Activated CD8-positive, alpha-beta T cell treated with anti-CD3 and anti-CD28 coated beads for 36 hours (primary cell): ENCODE results near the gene SNRNP25. TPM values are rescaled to one million over a fixed set of nuclear protein-coding genes. Genes with fewer than 3 reads are reported as not detected.

Source experiments
- ATAC-seq: fragments of 200-7000 bp; cut with Tn5 transposase; one replicate; pipeline ENCODE4 v1.10.0; 2021; ENCODE audit warnings: mild to moderate bottlenecking, moderate library complexity
- CTCF ChIA-PET: fragments of 350-600 bp; sonication (Branson Sonifier 250); formaldehyde crosslinking; loops from one replicate; lab custom pipeline; 2021; ENCODE audit warnings: antibody characterized with exemption; lab: Charles Lee
- POLR2A ChIA-PET: fragments of 350-600 bp; sonication (Branson Sonifier 250); formaldehyde crosslinking; loops from one replicate; lab custom pipeline; 2021; ENCODE audit warnings: antibody characterized with exemption; lab: Charles Lee
- DNase-seq: peaks from one replicate; pipeline ENCODE4 v3.0.0-alpha.2; 2020
- H3K27ac Mint-ChIP-seq: one replicate; pipeline ENCODE4 v1.8.0; 2021; ENCODE audit warnings: mild to moderate bottlenecking, mixed read lengths
- H3K27me3 Mint-ChIP-seq: one replicate; pipeline ENCODE4 v1.8.0; 2021; ENCODE audit warnings: mixed read lengths
- H3K36me3 Mint-ChIP-seq: one replicate; pipeline ENCODE4 v1.8.0; 2021; ENCODE audit warnings: low read depth, mixed read lengths
- H3K4me1 Mint-ChIP-seq: one replicate; pipeline ENCODE4 v1.8.0; 2021; ENCODE audit warnings: low read depth, mixed read lengths
- H3K4me3 Mint-ChIP-seq: one replicate; pipeline ENCODE4 v1.8.0; 2021; ENCODE audit warnings: mild to moderate bottlenecking, moderate library complexity, mixed read lengths
- H3K9me3 Mint-ChIP-seq: one replicate; pipeline ENCODE4 v1.8.0; 2021; ENCODE audit warnings: mixed read lengths
- intact Hi-C: fragments of 100-400 bp; cut with micrococcal nuclease; formaldehyde crosslinking; loops from one replicate; pipeline ENCODE4 v1.10.0; 2022
- total RNA-seq, 2 experiments: library from RNA; stranded (reverse); gene quantifications; one replicate each; pipeline ENCODE4 v1.2.3, GENCODE V29; 2021
- TF ChIP-seq, protein P1 (sequence below): fragments of 200-600 bp; IDR thresholded peaks from one replicate; pipeline ENCODE4 v1.8.0; 2022; ENCODE audit warnings: antibody characterized with exemption, mild to moderate bottlenecking

Gene SNRNP25
- total RNA-seq, 2 experiments from 2014 or later = 39.4 to 39.7 TPM

DNA sequence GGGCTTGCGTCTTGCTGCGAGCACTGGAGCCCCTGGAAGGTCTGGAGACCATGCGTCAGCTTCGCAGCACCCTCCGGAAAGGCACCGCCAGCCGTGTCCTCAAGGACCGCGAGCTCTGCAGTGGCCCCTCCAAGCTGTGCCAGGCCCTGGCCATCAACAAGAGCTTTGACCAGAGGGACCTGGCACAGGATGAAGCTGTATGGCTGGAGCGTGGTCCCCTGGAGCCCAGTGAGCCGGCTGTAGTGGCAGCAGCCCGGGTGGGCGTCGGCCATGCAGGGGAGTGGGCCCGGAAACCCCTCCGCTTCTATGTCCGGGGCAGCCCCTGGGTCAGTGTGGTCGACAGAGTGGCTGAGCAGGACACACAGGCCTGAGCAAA is 31.8 kb downstream of the SNRNP25 start:
- no peak for DNase-seq
- Mint-ChIP-seq H3K9me3 (no peaks in the 10 kb centered on the region), H3K4me1 (peaks cover 32% of the 10 kb centered on the region), H3K27me3 (no peaks in the 10 kb centered on the region), H3K36me3 (peaks cover 25% of the 10 kb centered on the region), H3K27ac (peak overlapping the region; percentile 92), H3K4me3 (no peak overlapping the region)
- intact Hi-C loops = no loop called here
- ChIA-PET CTCF (interaction anchor here (0.9 to 7.1 kb wide), 5 partner anchors 10 to 32 kb away, joined by 4 to 55 read pairs (median 5); no protein-coding TSS in a partner anchor), POLR2A (interaction anchor here (0.7 to 3.2 kb wide), 7 partner anchors 8 to 47 kb away, joined by 3 to 7 read pairs (median 3); no protein-coding TSS in a partner anchor)
- no peak for ATAC-seq
- TF ChIP-seq, protein P1, sequence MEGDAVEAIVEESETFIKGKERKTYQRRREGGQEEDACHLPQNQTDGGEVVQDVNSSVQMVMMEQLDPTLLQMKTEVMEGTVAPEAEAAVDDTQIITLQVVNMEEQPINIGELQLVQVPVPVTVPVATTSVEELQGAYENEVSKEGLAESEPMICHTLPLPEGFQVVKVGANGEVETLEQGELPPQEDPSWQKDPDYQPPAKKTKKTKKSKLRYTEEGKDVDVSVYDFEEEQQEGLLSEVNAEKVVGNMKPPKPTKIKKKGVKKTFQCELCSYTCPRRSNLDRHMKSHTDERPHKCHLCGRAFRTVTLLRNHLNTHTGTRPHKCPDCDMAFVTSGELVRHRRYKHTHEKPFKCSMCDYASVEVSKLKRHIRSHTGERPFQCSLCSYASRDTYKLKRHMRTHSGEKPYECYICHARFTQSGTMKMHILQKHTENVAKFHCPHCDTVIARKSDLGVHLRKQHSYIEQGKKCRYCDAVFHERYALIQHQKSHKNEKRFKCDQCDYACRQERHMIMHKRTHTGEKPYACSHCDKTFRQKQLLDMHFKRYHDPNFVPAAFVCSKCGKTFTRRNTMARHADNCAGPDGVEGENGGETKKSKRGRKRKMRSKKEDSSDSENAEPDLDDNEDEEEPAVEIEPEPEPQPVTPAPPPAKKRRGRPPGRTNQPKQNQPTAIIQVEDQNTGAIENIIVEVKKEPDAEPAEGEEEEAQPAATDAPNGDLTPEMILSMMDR = no peak

DNA sequence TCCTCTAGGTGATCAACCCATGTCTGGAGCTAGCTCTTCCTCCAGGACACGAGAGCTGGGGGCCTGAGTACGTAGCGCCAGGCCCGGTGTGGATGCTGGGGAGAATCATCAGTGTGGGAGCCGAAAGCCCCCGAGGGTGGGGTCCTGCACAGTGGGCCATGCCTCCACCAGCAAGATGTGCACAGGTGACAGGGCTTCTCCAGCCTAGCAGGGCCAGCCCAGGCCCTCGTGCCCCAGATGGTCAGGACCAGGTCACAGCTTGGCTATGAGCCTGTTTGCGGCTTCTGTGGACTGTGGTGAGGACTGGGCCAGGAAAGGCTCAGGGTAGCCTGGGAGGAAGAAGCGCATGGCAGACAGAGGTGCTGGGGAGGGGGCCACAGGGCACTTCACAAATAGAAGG is 32.2 kb downstream of the SNRNP25 start:
- ChIA-PET POLR2A (interaction anchor here (0.7 to 3.2 kb wide), 5 partner anchors 9 to 30 kb away, joined by 3 to 7 read pairs (median 5); no protein-coding TSS in a partner anchor), CTCF (interaction anchor here (1.1 to 7.1 kb wide), 4 partner anchors 10 to 31 kb away, joined by 4 to 55 read pairs (median 25); no protein-coding TSS in a partner anchor)
- DNase-seq (no peak), ATAC-seq (no peak)
- Mint-ChIP-seq H3K4me1 (peaks cover 32% of the 10 kb centered on the region), H3K4me3 (no peak overlapping the region), H3K36me3 (peaks cover 26% of the 10 kb centered on the region), H3K9me3 (no peaks in the 10 kb centered on the region), H3K27ac (peak overlapping the region; percentile 55), H3K27me3 (no peaks in the 10 kb centered on the region)
- intact Hi-C loops = no loop called here
- TF ChIP-seq, protein P1 = no peak

DNA sequence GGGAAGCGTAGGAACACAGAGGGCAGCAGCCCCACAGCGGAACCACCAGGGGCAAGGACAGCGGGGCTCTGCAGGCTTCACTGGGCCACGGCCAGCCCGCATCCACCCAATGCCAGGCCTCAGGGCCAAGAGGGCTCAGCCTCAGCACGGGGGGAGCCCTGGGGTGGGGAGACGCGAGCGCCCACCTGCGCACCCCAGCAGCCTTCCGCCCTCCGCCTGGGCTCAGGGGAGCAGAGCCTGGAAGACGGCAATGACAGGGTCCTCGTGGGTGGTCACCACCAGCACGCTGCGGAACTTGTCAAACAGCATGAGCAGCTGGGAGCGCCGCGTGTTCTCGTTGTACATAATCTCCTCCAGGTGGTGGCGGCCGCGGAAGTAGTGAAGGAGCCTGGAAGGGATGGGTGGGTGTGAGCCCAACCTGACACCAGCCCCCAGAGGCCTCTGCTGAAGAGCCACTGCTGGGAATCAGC is 32.9 kb downstream of the SNRNP25 start:
- intact Hi-C loops = no loop called here
- Mint-ChIP-seq H3K4me3 (no peak overlapping the region), H3K9me3 (no peaks in the 10 kb centered on the region), H3K36me3 (peaks cover 26% of the 10 kb centered on the region), H3K4me1 (peaks cover 32% of the 10 kb centered on the region), H3K27ac (peak overlapping the region; percentile 55), H3K27me3 (no peaks in the 10 kb centered on the region)
- ChIA-PET POLR2A (interaction anchor here (1.2 to 3.2 kb wide), 3 partner anchors 10 to 31 kb away, joined by 3 to 7 read pairs (median 5); no protein-coding TSS in a partner anchor), CTCF (interaction anchor here (6.3 to 7.1 kb wide), 2 partner anchors 9 to 21 kb away, joined by 45 to 55 read pairs; no protein-coding TSS in a partner anchor)
- TF ChIP-seq, protein P1 = no peak
- no peak for ATAC-seq
- DNase-seq = no peak

DNA sequence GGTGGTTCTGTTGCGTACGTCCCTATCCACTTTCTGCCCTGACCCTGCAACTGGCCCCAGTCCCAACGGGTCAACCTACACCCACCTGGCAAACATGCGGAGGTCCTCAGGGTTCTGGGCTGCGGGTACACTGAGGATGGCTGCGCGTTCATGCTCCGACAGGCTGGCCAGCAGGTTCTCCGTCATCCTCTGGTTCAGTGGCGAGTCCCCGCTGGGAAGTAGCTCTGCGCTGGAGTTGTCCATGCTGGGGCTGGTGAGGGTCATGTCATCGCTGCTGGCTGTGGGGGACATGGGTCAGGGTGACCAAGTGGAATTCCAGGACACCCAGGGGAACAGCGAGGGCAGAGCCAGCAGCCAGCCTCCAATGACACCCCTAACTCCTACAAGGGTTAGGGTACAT is 35.0 kb downstream of the SNRNP25 start:
- Mint-ChIP-seq H3K36me3 (peaks cover 26% of the 10 kb centered on the region), H3K27ac (no peak overlapping the region), H3K4me3 (no peak overlapping the region), H3K27me3 (no peaks in the 10 kb centered on the region), H3K9me3 (no peaks in the 10 kb centered on the region), H3K4me1 (peaks cover 23% of the 10 kb centered on the region)
- CTCF ChIA-PET = interaction anchor here (7.1 to 12.6 kb wide), 2 partner anchors 7 to 19 kb away, joined by 55 to 458 read pairs; partner anchors contain the start of genes MPG and RHBDF1
- no peak for DNase-seq
- intact Hi-C loops = no loop called here
- TF ChIP-seq, protein P1 = no peak
- POLR2A ChIA-PET = interaction anchor here (1.5 kb wide), 1 partner anchor 11 kb away, joined by 5 read pairs; no protein-coding TSS in a partner anchor
- no peak for ATAC-seq
